DOHH2 (cell line): ENCODE data around the gene METTL23.

Source experiments
- EZH2phosphoT487 ChIP-seq: fragments of 200-600 bp; sonication (generic); IDR thresholded peaks from 2 replicates; pipeline ENCODE4 v1.6.1; 2017; ENCODE audit warnings: borderline replicate concordance, mild to moderate bottlenecking, antibody characterized with exemption, low read length, moderate library complexity, mixed read lengths
- TF ChIP-seq, protein P1 (sequence below): fragments of 200-600 bp; sonication (generic); IDR thresholded peaks from one replicate; pipeline ENCODE4 v1.5.1; 2014; ENCODE audit warnings: antibody characterized with exemption, mild to moderate bottlenecking, low read depth, low read length; ENCODE audit not compliant: poor library complexity, severe bottlenecking

DNA sequence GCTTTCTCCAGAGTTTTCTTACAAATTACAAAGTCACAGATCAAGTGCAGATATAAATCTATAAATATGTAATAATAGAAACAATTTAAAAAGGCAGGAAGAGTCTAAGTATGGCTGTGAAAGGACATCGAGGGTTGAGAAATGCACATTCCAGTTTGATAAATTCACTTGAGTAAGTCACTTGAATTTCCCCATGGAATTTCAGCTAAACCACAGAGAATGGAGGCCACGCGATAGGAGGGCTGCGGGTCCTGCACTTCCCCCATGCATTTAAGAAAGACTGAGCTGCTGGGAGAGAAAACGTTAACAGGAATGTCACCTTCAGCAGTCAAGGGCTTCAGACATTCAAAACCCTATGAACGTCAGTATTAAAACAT, 9.8 kb upstream of the METTL23 start:
- TF ChIP-seq, protein P1, sequence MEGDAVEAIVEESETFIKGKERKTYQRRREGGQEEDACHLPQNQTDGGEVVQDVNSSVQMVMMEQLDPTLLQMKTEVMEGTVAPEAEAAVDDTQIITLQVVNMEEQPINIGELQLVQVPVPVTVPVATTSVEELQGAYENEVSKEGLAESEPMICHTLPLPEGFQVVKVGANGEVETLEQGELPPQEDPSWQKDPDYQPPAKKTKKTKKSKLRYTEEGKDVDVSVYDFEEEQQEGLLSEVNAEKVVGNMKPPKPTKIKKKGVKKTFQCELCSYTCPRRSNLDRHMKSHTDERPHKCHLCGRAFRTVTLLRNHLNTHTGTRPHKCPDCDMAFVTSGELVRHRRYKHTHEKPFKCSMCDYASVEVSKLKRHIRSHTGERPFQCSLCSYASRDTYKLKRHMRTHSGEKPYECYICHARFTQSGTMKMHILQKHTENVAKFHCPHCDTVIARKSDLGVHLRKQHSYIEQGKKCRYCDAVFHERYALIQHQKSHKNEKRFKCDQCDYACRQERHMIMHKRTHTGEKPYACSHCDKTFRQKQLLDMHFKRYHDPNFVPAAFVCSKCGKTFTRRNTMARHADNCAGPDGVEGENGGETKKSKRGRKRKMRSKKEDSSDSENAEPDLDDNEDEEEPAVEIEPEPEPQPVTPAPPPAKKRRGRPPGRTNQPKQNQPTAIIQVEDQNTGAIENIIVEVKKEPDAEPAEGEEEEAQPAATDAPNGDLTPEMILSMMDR, result no peak
- no peak for TF ChIP-seq EZH2phosphoT487
